Cardiac muscle cell (in vitro differentiated cells and primary cell): Measurements from ENCODE around the gene MPPED2. TPM values are rescaled to one million over a fixed set of nuclear protein-coding genes. Genes with fewer than 3 reads are reported as not detected.

Experiments used
- DNase-seq, 2 donors: peaks; one replicate each; pipeline versions ENCODE4 v3.0.0 to v3.0.0-alpha.2; 2010 to 2017; ENCODE audit warnings: low read depth in 1 of 2, low spot score in 1 of 2
- H3K27ac ChIP-seq: fragments of 200-600 bp; sonication (generic); 2 replicates; pipeline ENCODE4 v1.5.1; 2016
- H3K27me3 ChIP-seq: fragments of 200-600 bp; sonication (generic); 2 replicates; pipeline ENCODE4 v1.6.0; 2016; ENCODE audit warnings: control low read depth
- H3K36me3 ChIP-seq: fragments of 200-600 bp; sonication (generic); 2 replicates; pipeline ENCODE4 v1.5.1; 2016; ENCODE audit warnings: control low read depth
- H3K4me1 ChIP-seq: fragments of 200-600 bp; sonication (generic); 2 replicates; pipeline ENCODE4 v1.8.1; 2017; ENCODE audit warnings: low read depth, mild to moderate bottlenecking, mixed run types
- H3K4me3 ChIP-seq: fragments of 200-600 bp; sonication (generic); 2 replicates; pipeline ENCODE4 v1.5.1; 2016; ENCODE audit warnings: mild to moderate bottlenecking
- H3K9me3 ChIP-seq: fragments of 200-600 bp; sonication (generic); 2 replicates; pipeline ENCODE4 v1.5.1; 2017; ENCODE audit warnings: low read depth, mild to moderate bottlenecking, control low read depth
- CTCF ChIP-seq: IDR thresholded peaks from 2 replicates; pipeline ENCODE4 v1.5.1; 2012; ENCODE audit warnings: low read depth, mild to moderate bottlenecking, low read length
- polyA plus RNA-seq: library from polyadenylated mRNA; unstranded; fragments of >200 nt; fragmentation: Nextera tagmentation; extraction: Ambion mirVana; gene quantifications from 2 replicates; pipeline ENCODE4 v1.2.1, GENCODE V29; 2016
- total RNA-seq: library from RNA; depleted of rRNA; stranded (reverse); fragments of >200 nt; gene quantifications from 2 replicates; pipeline ENCODE4 v1.2.3, GENCODE V29; 2016

The MPPED2 gene
- total and polyA plus RNA-seq, 2 experiments from 2014 or later, result 32.5 to 54.4 TPM

DNA sequence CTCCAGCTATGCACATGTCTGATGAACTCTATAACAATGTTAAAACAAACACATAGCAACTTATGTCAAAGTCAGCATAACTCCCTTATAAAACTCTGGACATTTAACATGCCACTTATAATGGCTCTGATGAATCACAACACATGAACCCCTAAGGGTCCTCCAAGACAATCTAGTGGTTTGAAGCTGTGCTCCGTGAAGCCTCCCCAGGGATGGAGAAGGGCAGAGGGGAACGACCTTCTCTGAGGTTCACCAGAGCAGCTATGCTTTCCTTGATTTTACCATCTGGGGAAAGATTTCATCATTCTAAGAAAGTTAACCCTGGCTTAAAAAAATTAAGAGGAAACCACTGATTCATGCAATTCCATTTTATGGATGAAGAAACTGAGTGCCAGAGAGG lies 84.4 kb downstream of the MPPED2 start:
- Histone ChIP-seq H3K27me3 (no peaks in the 10 kb centered on the region), H3K9me3 (no peaks in the 10 kb centered on the region), H3K27ac (no peak overlapping the region), H3K4me1 (peaks cover 21% of the 10 kb centered on the region), H3K4me3 (no peak overlapping the region), H3K36me3 (no peaks in the 10 kb centered on the region)
- no peak for DNase-seq
- TF ChIP-seq CTCF, result no peak

DNA sequence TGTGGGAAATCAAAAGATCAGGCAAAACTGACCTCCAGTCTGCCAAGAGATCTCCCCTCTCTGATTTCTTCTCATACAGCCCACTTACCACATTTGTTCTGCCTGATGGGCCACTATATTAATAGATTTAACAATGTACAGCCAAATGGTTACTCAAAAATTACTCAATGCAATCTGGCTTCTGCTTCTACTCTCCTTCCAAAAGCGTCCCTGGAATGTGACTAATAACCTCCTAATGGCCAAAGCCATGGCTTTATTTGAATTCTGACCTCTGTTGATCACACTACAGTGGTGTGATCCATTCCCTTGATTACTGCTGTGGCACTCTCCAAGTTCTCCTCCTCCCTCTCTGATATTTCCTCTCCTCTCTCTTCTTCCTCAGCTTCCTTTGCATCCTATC lies 86.2 kb downstream of the MPPED2 start:
- DNase-seq, result no peak
- Histone ChIP-seq H3K36me3 (no peaks in the 10 kb centered on the region), H3K27ac (no peak overlapping the region), H3K4me3 (no peak overlapping the region), H3K4me1 (peaks cover 21% of the 10 kb centered on the region), H3K9me3 (no peaks in the 10 kb centered on the region), H3K27me3 (no peaks in the 10 kb centered on the region)
- no peak for TF ChIP-seq CTCF

DNA sequence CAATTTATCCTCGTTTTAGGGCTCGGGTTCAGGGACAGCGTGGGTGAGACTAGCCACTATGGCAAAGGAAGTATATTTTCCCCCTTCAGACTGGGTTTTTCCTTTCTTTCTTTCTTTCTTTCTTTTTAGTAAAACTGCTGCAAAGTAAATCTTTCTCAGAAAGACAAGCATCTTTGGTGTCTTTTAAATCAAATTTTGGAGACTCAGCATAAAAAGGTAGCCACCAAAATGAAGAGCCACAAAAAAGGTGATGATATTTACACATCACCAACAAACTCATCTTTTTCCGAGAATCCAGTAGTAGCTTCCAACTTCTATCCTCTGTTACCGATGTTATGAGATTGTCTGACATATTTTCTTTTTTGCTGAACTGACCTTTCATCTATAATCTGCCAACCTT lies 88.6 kb downstream of the MPPED2 start:
- Histone ChIP-seq H3K27ac (no peak overlapping the region), H3K9me3 (no peaks in the 10 kb centered on the region), H3K36me3 (no peaks in the 10 kb centered on the region), H3K4me1 (peaks cover 21% of the 10 kb centered on the region), H3K27me3 (no peaks in the 10 kb centered on the region), H3K4me3 (no peak overlapping the region)
- no peak for DNase-seq
- TF ChIP-seq CTCF, result no peak

- TF ChIP-seq CTCF, result no peak
- no peak for DNase-seq
- peaks cover 21% of the 10 kb centered on the region for H3K4me1 ChIP-seq
- H3K27me3 ChIP-seq, result no peaks in the 10 kb centered on the region
- no peaks in the 10 kb centered on the region for H3K36me3 ChIP-seq
- peak overlapping the region; percentile 35 for H3K27ac ChIP-seq
- no peaks in the 10 kb centered on the region for H3K9me3 ChIP-seq
- H3K4me3 ChIP-seq, result no peak overlapping the region
Measured at GRCh38 chr11:30496935-30497334, 89.2 kb downstream of the MPPED2 start.

- Histone ChIP-seq H3K27ac (no peak overlapping the region), H3K27me3 (no peaks in the 10 kb centered on the region), H3K9me3 (no peaks in the 10 kb centered on the region), H3K4me3 (no peak overlapping the region), H3K36me3 (no peaks in the 10 kb centered on the region), H3K4me1 (peaks cover 21% of the 10 kb centered on the region)
- no peak for TF ChIP-seq CTCF
- no peak for DNase-seq
Measured at GRCh38 chr11:30495437-30495836, 90.7 kb downstream of the MPPED2 start.

DNA sequence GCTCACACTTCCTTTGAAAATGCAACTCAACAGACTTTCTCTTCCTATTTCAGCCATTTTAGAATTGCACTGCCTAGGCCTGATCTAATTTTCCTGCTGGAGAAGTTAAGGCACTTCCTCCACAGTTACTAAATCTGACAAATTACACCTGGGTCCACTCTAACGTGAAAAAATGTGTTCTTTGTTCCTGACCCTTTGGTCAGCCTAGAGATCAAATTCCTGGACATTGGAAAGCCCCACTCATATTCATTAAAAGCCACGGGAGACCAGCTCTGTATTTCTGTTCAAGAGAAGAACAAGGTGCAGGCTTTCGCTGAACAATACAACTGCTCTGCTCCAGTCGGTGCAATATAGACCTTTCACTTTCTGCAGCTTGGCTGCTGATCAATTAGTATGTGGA lies 96.6 kb downstream of the MPPED2 start:
- Histone ChIP-seq H3K27ac (peak overlapping the region; percentile 45), H3K27me3 (no peaks in the 10 kb centered on the region), H3K4me3 (no peak overlapping the region), H3K9me3 (no peaks in the 10 kb centered on the region), H3K36me3 (no peaks in the 10 kb centered on the region), H3K4me1 (peaks cover 23% of the 10 kb centered on the region)
- no peak for DNase-seq
- TF ChIP-seq CTCF, result no peak
